ENCODE results near the gene UGGT2. TPM values are rescaled to one million over a fixed set of nuclear protein-coding genes. Genes with fewer than 3 reads are reported as not detected.

UGGT2 gene
- total and polyA plus RNA-seq, 7 donors, result 1.2 to 40.2 (median 32.7) TPM

DNA sequence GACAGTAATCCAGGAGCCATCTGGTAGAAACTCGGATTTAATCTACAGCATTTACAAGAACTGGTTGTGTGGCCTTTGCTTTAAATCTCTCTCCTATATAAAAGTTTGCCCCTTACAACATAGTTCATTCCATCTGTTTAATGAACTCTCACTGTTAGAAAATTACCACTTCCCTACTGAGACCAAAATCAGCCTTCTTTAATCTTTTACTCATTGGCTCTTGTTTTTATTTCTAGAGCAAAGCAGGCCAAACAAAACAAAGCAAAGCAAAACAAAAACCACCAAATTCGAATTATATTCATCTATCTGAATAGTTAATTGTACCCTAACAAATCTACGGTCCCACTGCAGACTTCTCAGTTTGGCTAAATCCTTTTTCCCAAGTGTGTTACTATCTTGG is 127.0 kb downstream of the UGGT2 start:
- WGBS, 2 donors, result 77 to 82% methylated on average over 3 of the region's 3 CpGs

DNA sequence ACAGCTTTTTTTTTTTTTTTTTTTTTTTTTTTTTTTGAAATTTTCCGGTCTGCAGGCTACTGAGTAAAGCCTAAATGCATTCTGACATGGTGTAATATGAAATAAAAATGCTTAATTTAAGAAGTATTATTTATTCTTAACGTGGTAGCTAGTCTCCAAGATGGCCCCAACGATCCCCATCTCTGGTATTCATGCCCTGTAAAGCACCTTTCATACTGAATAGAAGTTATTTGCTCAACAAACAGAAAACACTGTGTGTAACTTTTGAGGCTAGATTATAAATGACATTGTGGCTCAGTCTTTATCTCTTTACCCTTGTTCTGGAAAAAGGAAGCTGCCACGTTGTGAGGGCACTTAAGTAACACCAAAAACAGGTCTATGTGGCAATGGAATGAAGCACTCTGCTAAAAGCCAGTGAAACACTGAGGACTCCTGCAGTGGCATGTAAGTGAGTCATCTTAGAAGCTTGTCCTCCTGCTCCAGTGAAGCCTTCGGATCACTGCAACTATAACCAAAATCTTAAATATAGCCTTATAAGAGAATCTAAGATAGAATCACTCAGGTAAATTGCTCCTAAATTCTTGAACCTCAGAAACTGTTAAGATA is 128.7 kb downstream of the UGGT2 start:
- H3K27ac ChIP-seq, result no peak overlapping the region
- no peaks in the 10 kb centered on the region for H3K4me1 ChIP-seq
- no peaks in the 10 kb centered on the region for H3K9me3 ChIP-seq
- no peak for DNase-seq
- no peak overlapping the region for H3K4me3 ChIP-seq
- intact Hi-C loops (cut with DNase I), result no loop called here
- 73 to 81% methylated on average over 5 of the region's 5 CpGs for WGBS, 2 donors
- TF ChIP-seq EP300 (IDR thresholded peaks at IDR 0.05), result no peak
- TF ChIP-seq POLR2A (IDR thresholded peaks at IDR 0.05), result no peak
- TF ChIP-seq, protein P1, sequence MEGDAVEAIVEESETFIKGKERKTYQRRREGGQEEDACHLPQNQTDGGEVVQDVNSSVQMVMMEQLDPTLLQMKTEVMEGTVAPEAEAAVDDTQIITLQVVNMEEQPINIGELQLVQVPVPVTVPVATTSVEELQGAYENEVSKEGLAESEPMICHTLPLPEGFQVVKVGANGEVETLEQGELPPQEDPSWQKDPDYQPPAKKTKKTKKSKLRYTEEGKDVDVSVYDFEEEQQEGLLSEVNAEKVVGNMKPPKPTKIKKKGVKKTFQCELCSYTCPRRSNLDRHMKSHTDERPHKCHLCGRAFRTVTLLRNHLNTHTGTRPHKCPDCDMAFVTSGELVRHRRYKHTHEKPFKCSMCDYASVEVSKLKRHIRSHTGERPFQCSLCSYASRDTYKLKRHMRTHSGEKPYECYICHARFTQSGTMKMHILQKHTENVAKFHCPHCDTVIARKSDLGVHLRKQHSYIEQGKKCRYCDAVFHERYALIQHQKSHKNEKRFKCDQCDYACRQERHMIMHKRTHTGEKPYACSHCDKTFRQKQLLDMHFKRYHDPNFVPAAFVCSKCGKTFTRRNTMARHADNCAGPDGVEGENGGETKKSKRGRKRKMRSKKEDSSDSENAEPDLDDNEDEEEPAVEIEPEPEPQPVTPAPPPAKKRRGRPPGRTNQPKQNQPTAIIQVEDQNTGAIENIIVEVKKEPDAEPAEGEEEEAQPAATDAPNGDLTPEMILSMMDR (IDR thresholded peaks at IDR 0.05), result no peak
- TF ChIP-seq POLR2AphosphoS5 (IDR thresholded peaks at IDR 0.05), result no peak
- no peaks in the 10 kb centered on the region for H3K27me3 ChIP-seq
- no peaks in the 10 kb centered on the region for H3K36me3 ChIP-seq

More for the DNA sequence above, 127.0 kb downstream of the UGGT2 start:
- Histone ChIP-seq H3K9me3 (no peaks in the 10 kb centered on the region), H3K4me3 (no peak overlapping the region), H3K4me1 (no peaks in the 10 kb centered on the region), H3K27me3 (no peaks in the 10 kb centered on the region), H3K27ac (no peak overlapping the region), H3K36me3 (peaks cover 0 to 8% (median 0%) of the 10 kb centered on the region in 4 donors)
- no peak for TF ChIP-seq EP300 (IDR thresholded peaks at IDR 0.05)
- TF ChIP-seq, protein P1 (IDR thresholded peaks at IDR 0.05), result no peak
- TF ChIP-seq POLR2AphosphoS5 (IDR thresholded peaks at IDR 0.05), result no peak
- no peak for TF ChIP-seq POLR2A (IDR thresholded peaks at IDR 0.05)
- intact Hi-C loops (cut with DNase I), result no loop called here
- DNase-seq, result no peak

DNA sequence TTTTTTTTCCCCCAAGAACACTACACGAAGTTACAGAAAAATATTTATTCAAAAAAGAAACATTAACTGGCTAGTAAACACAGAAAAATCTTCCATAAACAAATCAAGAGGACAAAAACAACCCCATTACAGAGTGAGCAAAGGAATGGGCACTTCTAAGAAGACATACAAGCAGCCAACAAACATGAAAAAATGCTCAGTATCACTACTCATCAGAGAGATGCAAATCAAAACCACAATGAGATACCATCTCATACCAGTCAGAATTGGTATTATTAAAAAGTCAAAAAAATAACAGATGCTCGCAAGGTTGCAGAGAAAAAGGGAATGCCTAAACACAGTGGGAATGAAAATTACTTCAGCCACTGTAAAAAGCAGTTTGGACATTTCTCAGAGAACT is 131.7 kb downstream of the UGGT2 start:
- H3K27me3 ChIP-seq, result no peaks in the 10 kb centered on the region
- TF ChIP-seq, protein P1 (IDR thresholded peaks at IDR 0.05), result no peak
- TF ChIP-seq POLR2A (IDR thresholded peaks at IDR 0.05) (no peak), EP300 (IDR thresholded peaks at IDR 0.05) (no peak), POLR2AphosphoS5 (IDR thresholded peaks at IDR 0.05) (no peak)
- WGBS, 2 donors, result 72 to 75% methylated on average over 2 of the region's 2 CpGs
- intact Hi-C loops (cut with DNase I), result no loop called here
- peaks cover 0 to 5% (median 0%) of the 10 kb centered on the region in 4 donors for H3K36me3 ChIP-seq
- DNase-seq, result no peak
- H3K4me3 ChIP-seq, result no peak overlapping the region
- H3K27ac ChIP-seq, result no peak overlapping the region
- no peaks in the 10 kb centered on the region for H3K4me1 ChIP-seq
- no peaks in the 10 kb centered on the region for H3K9me3 ChIP-seq

- WGBS, 2 donors, result 78 to 85% methylated on average over 4 of the region's 4 CpGs
- Histone ChIP-seq H3K27ac (no peak overlapping the region), H3K4me3 (no peak overlapping the region), H3K27me3 (no peaks in the 10 kb centered on the region), H3K36me3 (peaks cover 0 to 6% (median 0%) of the 10 kb centered on the region in 4 donors), H3K4me1 (no peaks in the 10 kb centered on the region), H3K9me3 (no peaks in the 10 kb centered on the region)
- intact Hi-C loops (cut with DNase I), result no loop called here
- no peak for DNase-seq
- no peak for TF ChIP-seq POLR2A (IDR thresholded peaks at IDR 0.05)
Observed at GRCh38 chr13:95920485-95920884, 132.7 kb downstream of the UGGT2 start.

GRCh38 chr13:95918860-95919259 is 134.3 kb downstream of the UGGT2 start:
- 93% methylated on average over 2 of the region's 2 CpGs for WGBS, 2 donors
- intact Hi-C loops (cut with DNase I), result no loop called here
- H3K36me3 ChIP-seq, result peaks cover 0 to 6% (median 0%) of the 10 kb centered on the region in 4 donors
- H3K9me3 ChIP-seq, result no peaks in the 10 kb centered on the region
- no peaks in the 10 kb centered on the region for H3K27me3 ChIP-seq
- DNase-seq, result no peak
- H3K4me3 ChIP-seq, result no peak overlapping the region
- H3K4me1 ChIP-seq, result no peaks in the 10 kb centered on the region
- TF ChIP-seq POLR2AphosphoS5 (IDR thresholded peaks at IDR 0.05), result no peak
- TF ChIP-seq, protein P1 (IDR thresholded peaks at IDR 0.05), result no peak
- no peak for TF ChIP-seq POLR2A (IDR thresholded peaks at IDR 0.05)
- no peak for TF ChIP-seq EP300 (IDR thresholded peaks at IDR 0.05)
- H3K27ac ChIP-seq, result no peak overlapping the region
